Ovary (tissue), 3 donors: ENCODE data around the gene HIVEP3.

ENCODE experiments used
- EP300 ChIP-seq: sonication (generic); formaldehyde crosslinking; IDR thresholded peaks from one replicate; pipeline ENCODE4 v1.6.1; 2017; ENCODE audit warnings: antibody characterized with exemption
- POLR2A ChIP-seq: fragments of 450-650 bp; IDR thresholded peaks from one replicate; pipeline ENCODE4 v1.6.1; 2017; ENCODE audit warnings: antibody characterized with exemption, mild to moderate bottlenecking, moderate library complexity
- TF ChIP-seq, protein P1 (sequence below), 3 donors: fragments of 450-650 bp in 2 of 3; fragments of 200-600 bp in 1 of 3; IDR thresholded peaks; one replicate each; pipeline versions ENCODE4 v1.5.1 to v1.8.0; 2016 to 2022; ENCODE audit warnings: antibody characterized with exemption in 3 of 3, mild to moderate bottlenecking in 1 of 3
- donor health status: DM: no; HTN: no; CAD: no.

DNA sequence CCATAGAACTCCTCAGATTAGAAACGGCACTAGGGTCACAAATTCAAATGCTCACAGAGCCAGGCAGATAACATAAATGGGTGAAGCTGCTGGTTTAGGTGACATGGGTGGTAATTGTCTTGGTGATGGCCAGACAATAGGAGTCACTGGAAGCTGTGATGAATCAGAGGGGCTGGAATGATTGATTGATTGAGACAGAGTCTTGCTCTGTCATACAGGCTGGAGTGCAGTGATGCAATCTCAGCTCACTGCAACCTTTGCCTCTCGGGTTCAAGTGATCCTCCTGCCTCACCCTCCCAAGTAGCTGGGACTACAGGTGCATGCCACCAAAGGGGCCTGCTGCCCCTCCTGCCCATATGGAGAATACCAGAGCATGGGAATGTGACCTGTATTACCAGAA is 63.0 kb downstream of the HIVEP3 start:
- TF ChIP-seq, protein P1, sequence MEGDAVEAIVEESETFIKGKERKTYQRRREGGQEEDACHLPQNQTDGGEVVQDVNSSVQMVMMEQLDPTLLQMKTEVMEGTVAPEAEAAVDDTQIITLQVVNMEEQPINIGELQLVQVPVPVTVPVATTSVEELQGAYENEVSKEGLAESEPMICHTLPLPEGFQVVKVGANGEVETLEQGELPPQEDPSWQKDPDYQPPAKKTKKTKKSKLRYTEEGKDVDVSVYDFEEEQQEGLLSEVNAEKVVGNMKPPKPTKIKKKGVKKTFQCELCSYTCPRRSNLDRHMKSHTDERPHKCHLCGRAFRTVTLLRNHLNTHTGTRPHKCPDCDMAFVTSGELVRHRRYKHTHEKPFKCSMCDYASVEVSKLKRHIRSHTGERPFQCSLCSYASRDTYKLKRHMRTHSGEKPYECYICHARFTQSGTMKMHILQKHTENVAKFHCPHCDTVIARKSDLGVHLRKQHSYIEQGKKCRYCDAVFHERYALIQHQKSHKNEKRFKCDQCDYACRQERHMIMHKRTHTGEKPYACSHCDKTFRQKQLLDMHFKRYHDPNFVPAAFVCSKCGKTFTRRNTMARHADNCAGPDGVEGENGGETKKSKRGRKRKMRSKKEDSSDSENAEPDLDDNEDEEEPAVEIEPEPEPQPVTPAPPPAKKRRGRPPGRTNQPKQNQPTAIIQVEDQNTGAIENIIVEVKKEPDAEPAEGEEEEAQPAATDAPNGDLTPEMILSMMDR (IDR thresholded peaks at IDR 0.05), result no peak
- TF ChIP-seq EP300, result no peak
- TF ChIP-seq POLR2A, result no peak
